ENCODE measurements around the gene MLC1.

GRCh38 chr22:50019316-50019715 is 65.9 kb downstream of the MLC1 start:
- TF ChIP-seq, protein P1, sequence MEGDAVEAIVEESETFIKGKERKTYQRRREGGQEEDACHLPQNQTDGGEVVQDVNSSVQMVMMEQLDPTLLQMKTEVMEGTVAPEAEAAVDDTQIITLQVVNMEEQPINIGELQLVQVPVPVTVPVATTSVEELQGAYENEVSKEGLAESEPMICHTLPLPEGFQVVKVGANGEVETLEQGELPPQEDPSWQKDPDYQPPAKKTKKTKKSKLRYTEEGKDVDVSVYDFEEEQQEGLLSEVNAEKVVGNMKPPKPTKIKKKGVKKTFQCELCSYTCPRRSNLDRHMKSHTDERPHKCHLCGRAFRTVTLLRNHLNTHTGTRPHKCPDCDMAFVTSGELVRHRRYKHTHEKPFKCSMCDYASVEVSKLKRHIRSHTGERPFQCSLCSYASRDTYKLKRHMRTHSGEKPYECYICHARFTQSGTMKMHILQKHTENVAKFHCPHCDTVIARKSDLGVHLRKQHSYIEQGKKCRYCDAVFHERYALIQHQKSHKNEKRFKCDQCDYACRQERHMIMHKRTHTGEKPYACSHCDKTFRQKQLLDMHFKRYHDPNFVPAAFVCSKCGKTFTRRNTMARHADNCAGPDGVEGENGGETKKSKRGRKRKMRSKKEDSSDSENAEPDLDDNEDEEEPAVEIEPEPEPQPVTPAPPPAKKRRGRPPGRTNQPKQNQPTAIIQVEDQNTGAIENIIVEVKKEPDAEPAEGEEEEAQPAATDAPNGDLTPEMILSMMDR (IDR thresholded peaks at IDR 0.05) = no peak
- TF ChIP-seq POLR2A (IDR thresholded peaks at IDR 0.05) (no peak), EP300 (IDR thresholded peaks at IDR 0.05) (no peak), POLR2AphosphoS5 (IDR thresholded peaks at IDR 0.05) (no peak)

All from gastroesophageal sphincter (tissue), 3 donors.